ENCODE data around the gene MARS1.
A peak's percentile ranks its signal among the peaks of the same experiment; 100 is the strongest.
"Not testable (repeated sequence)": the region's sequence is repeated elsewhere in the genome, so short reads cannot be mapped to it uniquely, and the experiment has no call there.

Gene MARS1

GRCh38 chr12:57487597-57488401 lies at the start of gene MARS1:
MARS1 (plus strand) TSS chr12:57488068; CDS start chr12:57488091, 23 bp downstream.
- DNase-seq, result peak; percentile 90 to 98

- no peak for DNase-seq
Measured at GRCh38 chr12:57438400-57438799, 49.5 kb upstream of the MARS1 start.

- no peak for DNase-seq
Measured at GRCh38 chr12:57439762-57440266, 48.1 kb upstream of the MARS1 start.

GRCh38 chr12:57441393-57441792 lies 46.5 kb upstream of the MARS1 start:
- not testable (repeated sequence) for DNase-seq

GRCh38 chr12:57441846-57442427 lies 45.9 kb upstream of the MARS1 start:
- DNase-seq, result no peak

GRCh38 chr12:57444337-57444736 lies 43.5 kb upstream of the MARS1 start:
- not testable (repeated sequence) for DNase-seq

GRCh38 chr12:57444744-57445143 lies 43.1 kb upstream of the MARS1 start:
- no peak for DNase-seq

GRCh38 chr12:57446292-57446960 lies 41.4 kb upstream of the MARS1 start:
- no peak for DNase-seq

- DNase-seq, result no peak
Measured at GRCh38 chr12:57448669-57449068, 39.2 kb upstream of the MARS1 start.

GRCh38 chr12:57449375-57449774 lies 38.5 kb upstream of the MARS1 start:
- no peak for DNase-seq

GRCh38 chr12:57450057-57450456 lies 37.8 kb upstream of the MARS1 start:
- DNase-seq, result no peak

GRCh38 chr12:57451233-57451778 lies 36.6 kb upstream of the MARS1 start:
- DNase-seq, result no peak

GRCh38 chr12:57452181-57452936 lies 35.5 kb upstream of the MARS1 start:
- peak in 1 of 2 donors; percentile 44 for DNase-seq

GRCh38 chr12:57452937-57453509 lies 34.8 kb upstream of the MARS1 start:
- DNase-seq, result peak; percentile 41 to 51

- DNase-seq, result no peak
Measured at GRCh38 chr12:57454213-57454565, 33.7 kb upstream of the MARS1 start.

GRCh38 chr12:57454566-57455373 lies 33.1 kb upstream of the MARS1 start, which contains the start of gene INHBE:
INHBE (plus strand) TSS chr12:57455307; CDS start chr12:57455537, 230 bp downstream.
- DNase-seq, result no peak

- no peak for DNase-seq
Measured at GRCh38 chr12:57455374-57456144, 32.3 kb upstream of the MARS1 start.

GRCh38 chr12:57456145-57456700 lies 31.6 kb upstream of the MARS1 start:
- DNase-seq, result no peak

- no peak for DNase-seq
Measured at GRCh38 chr12:57456737-57457490, 31.0 kb upstream of the MARS1 start.
